HG03565 (cell line): ENCODE results near the gene LCLAT1.
"Not testable (repeated sequence)": the region's sequence is repeated elsewhere in the genome, so short reads cannot be mapped to it uniquely, and the experiment has no call there.

Experiments
- ATAC-seq: cut with Tn5 transposase; IDR thresholded peaks from one replicate; pipeline ENCODE4 v1.9.1; 2021; ENCODE audit warnings: mild to moderate bottlenecking, moderate library complexity; ENCODE audit not compliant: unreplicated experiment

The LCLAT1 gene

GRCh38 chr2:30513649-30514048 lies 66.6 kb downstream of the LCLAT1 start:
- not testable (repeated sequence) for ATAC-seq

GRCh38 chr2:30514134-30514847 lies 67.2 kb downstream of the LCLAT1 start:
- peak; percentile 41 for ATAC-seq

- no peak for ATAC-seq
Measured at GRCh38 chr2:30514848-30515435, 67.9 kb downstream of the LCLAT1 start.

- no peak for ATAC-seq
Measured at GRCh38 chr2:30516166-30516565, 69.1 kb downstream of the LCLAT1 start.

GRCh38 chr2:30519796-30520195 lies 72.8 kb downstream of the LCLAT1 start:
- ATAC-seq = no peak

GRCh38 chr2:30522421-30522820 lies 75.4 kb downstream of the LCLAT1 start:
- no peak for ATAC-seq

GRCh38 chr2:30527411-30527810 lies 80.4 kb downstream of the LCLAT1 start:
- no peak for ATAC-seq

GRCh38 chr2:30527859-30528258 lies 80.8 kb downstream of the LCLAT1 start:
- no peak for ATAC-seq

GRCh38 chr2:30530346-30530745 lies 83.3 kb downstream of the LCLAT1 start:
- ATAC-seq = no peak

GRCh38 chr2:30541680-30542079 lies 94.6 kb downstream of the LCLAT1 start:
- ATAC-seq = no peak

- ATAC-seq = no peak
Measured at GRCh38 chr2:30545875-30546274, 98.8 kb downstream of the LCLAT1 start.

GRCh38 chr2:30548386-30548785 lies 101.3 kb downstream of the LCLAT1 start:
- no peak for ATAC-seq

- no peak for ATAC-seq
Measured at GRCh38 chr2:30549096-30549495, 102.0 kb downstream of the LCLAT1 start.

GRCh38 chr2:30559544-30560275 lies 112.7 kb downstream of the LCLAT1 start:
- no peak for ATAC-seq

GRCh38 chr2:30561349-30561748 lies 114.3 kb downstream of the LCLAT1 start:
- ATAC-seq = no peak

- no peak for ATAC-seq
Measured at GRCh38 chr2:30565851-30566358, 118.9 kb downstream of the LCLAT1 start.

GRCh38 chr2:30566631-30567030 lies 119.6 kb downstream of the LCLAT1 start:
- no peak for ATAC-seq

- ATAC-seq = no peak
Measured at GRCh38 chr2:30567317-30567716, 120.3 kb downstream of the LCLAT1 start.

- no peak for ATAC-seq
Measured at GRCh38 chr2:30569946-30570345, 122.9 kb downstream of the LCLAT1 start.

- ATAC-seq = no peak
Measured at GRCh38 chr2:30577151-30577550, 130.1 kb downstream of the LCLAT1 start.

- ATAC-seq = no peak
Measured at GRCh38 chr2:30580391-30580790, 133.3 kb downstream of the LCLAT1 start.

GRCh38 chr2:30582521-30582920 lies 135.5 kb downstream of the LCLAT1 start:
- no peak for ATAC-seq
